Liver (tissue), 3 donors: ENCODE data around the gene GASK1B.

Source experiments
- EGR1 ChIP-seq, 2 donors: IDR thresholded peaks; 2 replicates each; pipeline ENCODE4 v1.6.1; 2016 to 2018; ENCODE audit warnings: antibody characterized with exemption in 2 of 2, low read depth in 2 of 2
- GABPA ChIP-seq, 2 donors: IDR thresholded peaks in 1 of 2; conservative IDR thresholded peaks in 1 of 2; 2 replicates each; pipeline ENCODE4 v1.6.1; 2016; ENCODE audit warnings: antibody characterized with exemption in 2 of 2, mild to moderate bottlenecking in 1 of 2, moderate library complexity in 1 of 2
- RAD21 ChIP-seq, 2 donors: IDR thresholded peaks; 2 replicates each; pipeline ENCODE4 v1.6.1; 2016; ENCODE audit warnings: antibody characterized with exemption in 2 of 2, mild to moderate bottlenecking in 2 of 2
- RXRA ChIP-seq, 2 donors: IDR thresholded peaks; 2 replicates each; pipeline ENCODE4 v1.6.1; 2017 to 2018; ENCODE audit warnings: antibody characterized with exemption in 2 of 2, mild to moderate bottlenecking in 1 of 2
- TAF1 ChIP-seq: conservative IDR thresholded peaks from 2 replicates; pipeline ENCODE4 v1.6.1; 2016; ENCODE audit warnings: antibody characterized with exemption, mild to moderate bottlenecking
- YY1 ChIP-seq: IDR thresholded peaks from 2 replicates; pipeline ENCODE4 v1.6.1; 2016; ENCODE audit warnings: antibody characterized with exemption, mild to moderate bottlenecking
- TF ChIP-seq, protein P1 (sequence below): IDR thresholded peaks from 2 replicates; pipeline ENCODE4 v1.6.1; 2016; ENCODE audit warnings: antibody characterized with exemption, mild to moderate bottlenecking
- TF ChIP-seq, protein P2 (sequence below): fragments of 150-350 bp; IDR thresholded peaks from 2 replicates; pipeline ENCODE4 v1.5.1; 2017; ENCODE audit warnings: improper control_type of control experiment, low read depth, low read length; ENCODE audit not compliant: missing input control
- TF ChIP-seq, protein P3 (sequence below): IDR thresholded peaks from 2 replicates; pipeline ENCODE4 v1.6.1; 2016; ENCODE audit warnings: antibody characterized with exemption
- TF ChIP-seq, protein P4 (sequence below): IDR thresholded peaks from 2 replicates; pipeline ENCODE4 v1.6.1; 2016; ENCODE audit warnings: antibody characterized with exemption
- donor health status: healthy.
- donor health status: healthy.

DNA sequence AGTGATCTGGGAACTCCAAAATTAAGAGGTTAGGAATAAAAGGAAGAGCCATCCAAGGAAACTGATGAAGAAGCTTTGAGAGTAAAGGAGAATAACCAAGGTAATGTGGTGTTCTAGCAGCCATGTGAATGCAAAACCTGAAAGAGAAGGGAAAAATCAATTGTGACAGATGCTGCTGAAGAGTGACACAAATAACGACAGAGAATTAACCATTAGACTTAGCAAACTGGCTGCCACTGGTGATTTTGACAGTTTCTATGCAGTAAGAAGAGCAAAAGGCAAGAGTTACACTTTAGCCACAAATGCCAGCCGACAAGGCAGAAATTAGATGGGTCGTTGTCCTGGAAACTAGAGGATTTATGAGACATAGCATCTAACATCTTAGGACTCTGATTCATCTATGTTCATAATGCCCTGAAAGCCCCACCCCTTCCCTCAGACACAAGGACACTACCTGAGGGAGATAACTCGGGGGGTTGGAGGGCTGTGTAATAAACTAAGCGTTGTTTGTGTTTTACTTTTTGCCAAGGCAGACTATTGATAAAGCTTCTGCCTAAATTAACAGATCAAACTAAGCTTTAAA is 24.5 kb upstream of the GASK1B start:
- TF ChIP-seq EGR1 (IDR thresholded peaks at IDR 0.05; ENCODE audit: low read depth in 2 of 2) (no peak), YY1 (no peak), GABPA (IDR thresholded peaks at IDR 0.05 in 1 of 2, conservative IDR thresholded peaks at IDR 0.05 in 1 of 2) (no peak), TAF1 (no peak), RAD21 (IDR thresholded peaks at IDR 0.05) (no peak), RXRA (IDR thresholded peaks at IDR 0.05) (no peak)
- TF ChIP-seq, protein P1, sequence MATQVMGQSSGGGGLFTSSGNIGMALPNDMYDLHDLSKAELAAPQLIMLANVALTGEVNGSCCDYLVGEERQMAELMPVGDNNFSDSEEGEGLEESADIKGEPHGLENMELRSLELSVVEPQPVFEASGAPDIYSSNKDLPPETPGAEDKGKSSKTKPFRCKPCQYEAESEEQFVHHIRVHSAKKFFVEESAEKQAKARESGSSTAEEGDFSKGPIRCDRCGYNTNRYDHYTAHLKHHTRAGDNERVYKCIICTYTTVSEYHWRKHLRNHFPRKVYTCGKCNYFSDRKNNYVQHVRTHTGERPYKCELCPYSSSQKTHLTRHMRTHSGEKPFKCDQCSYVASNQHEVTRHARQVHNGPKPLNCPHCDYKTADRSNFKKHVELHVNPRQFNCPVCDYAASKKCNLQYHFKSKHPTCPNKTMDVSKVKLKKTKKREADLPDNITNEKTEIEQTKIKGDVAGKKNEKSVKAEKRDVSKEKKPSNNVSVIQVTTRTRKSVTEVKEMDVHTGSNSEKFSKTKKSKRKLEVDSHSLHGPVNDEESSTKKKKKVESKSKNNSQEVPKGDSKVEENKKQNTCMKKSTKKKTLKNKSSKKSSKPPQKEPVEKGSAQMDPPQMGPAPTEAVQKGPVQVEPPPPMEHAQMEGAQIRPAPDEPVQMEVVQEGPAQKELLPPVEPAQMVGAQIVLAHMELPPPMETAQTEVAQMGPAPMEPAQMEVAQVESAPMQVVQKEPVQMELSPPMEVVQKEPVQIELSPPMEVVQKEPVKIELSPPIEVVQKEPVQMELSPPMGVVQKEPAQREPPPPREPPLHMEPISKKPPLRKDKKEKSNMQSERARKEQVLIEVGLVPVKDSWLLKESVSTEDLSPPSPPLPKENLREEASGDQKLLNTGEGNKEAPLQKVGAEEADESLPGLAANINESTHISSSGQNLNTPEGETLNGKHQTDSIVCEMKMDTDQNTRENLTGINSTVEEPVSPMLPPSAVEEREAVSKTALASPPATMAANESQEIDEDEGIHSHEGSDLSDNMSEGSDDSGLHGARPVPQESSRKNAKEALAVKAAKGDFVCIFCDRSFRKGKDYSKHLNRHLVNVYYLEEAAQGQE, result no peak
- TF ChIP-seq, protein P2, sequence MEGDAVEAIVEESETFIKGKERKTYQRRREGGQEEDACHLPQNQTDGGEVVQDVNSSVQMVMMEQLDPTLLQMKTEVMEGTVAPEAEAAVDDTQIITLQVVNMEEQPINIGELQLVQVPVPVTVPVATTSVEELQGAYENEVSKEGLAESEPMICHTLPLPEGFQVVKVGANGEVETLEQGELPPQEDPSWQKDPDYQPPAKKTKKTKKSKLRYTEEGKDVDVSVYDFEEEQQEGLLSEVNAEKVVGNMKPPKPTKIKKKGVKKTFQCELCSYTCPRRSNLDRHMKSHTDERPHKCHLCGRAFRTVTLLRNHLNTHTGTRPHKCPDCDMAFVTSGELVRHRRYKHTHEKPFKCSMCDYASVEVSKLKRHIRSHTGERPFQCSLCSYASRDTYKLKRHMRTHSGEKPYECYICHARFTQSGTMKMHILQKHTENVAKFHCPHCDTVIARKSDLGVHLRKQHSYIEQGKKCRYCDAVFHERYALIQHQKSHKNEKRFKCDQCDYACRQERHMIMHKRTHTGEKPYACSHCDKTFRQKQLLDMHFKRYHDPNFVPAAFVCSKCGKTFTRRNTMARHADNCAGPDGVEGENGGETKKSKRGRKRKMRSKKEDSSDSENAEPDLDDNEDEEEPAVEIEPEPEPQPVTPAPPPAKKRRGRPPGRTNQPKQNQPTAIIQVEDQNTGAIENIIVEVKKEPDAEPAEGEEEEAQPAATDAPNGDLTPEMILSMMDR, result no peak
- TF ChIP-seq, protein P3, sequence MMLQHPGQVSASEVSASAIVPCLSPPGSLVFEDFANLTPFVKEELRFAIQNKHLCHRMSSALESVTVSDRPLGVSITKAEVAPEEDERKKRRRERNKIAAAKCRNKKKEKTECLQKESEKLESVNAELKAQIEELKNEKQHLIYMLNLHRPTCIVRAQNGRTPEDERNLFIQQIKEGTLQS, result no peak
- TF ChIP-seq, protein P4, sequence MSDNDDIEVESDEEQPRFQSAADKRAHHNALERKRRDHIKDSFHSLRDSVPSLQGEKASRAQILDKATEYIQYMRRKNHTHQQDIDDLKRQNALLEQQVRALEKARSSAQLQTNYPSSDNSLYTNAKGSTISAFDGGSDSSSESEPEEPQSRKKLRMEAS, result no peak
